ENCODE data around the gene PRKAG2.

- TF ChIP-seq CTCF (IDR thresholded peaks at IDR 0.05) (no peak), POLR2A (IDR thresholded peaks at IDR 0.05) (no peak)
Observed at GRCh38 chr7:151716323-151716722, 160.6 kb downstream of the PRKAG2 start.

Measured in Peyer's patch (tissue), 4 donors.